Gastrocnemius medialis (tissue), 4 donors: ENCODE data around the gene FKBP10.

Experiments used
- CTCF ChIP-seq, 5 experiments: fragments of 450-650 bp in 3 of 5; fragments of 200-600 bp in 2 of 5; sonication (generic) in 2 of 5; IDR thresholded peaks in 4 of 5; conservative IDR thresholded peaks in 1 of 5; 1 replicate in 4 of 5; 2 replicates in 1 of 5; pipeline ENCODE4 v1.5.1; 2016 to 2019; ENCODE audit warnings: antibody characterized with exemption in 5 of 5, mild to moderate bottlenecking in 3 of 5, moderate library complexity in 3 of 5
- POLR2A ChIP-seq, 2 donors: fragments of 450-650 bp; IDR thresholded peaks; one replicate each; pipeline ENCODE4 v1.6.1; 2017; ENCODE audit warnings: antibody characterized with exemption in 2 of 2, mild to moderate bottlenecking in 2 of 2, moderate library complexity in 2 of 2

GRCh38 chr17:41796121-41796895, 16.5 kb upstream of the FKBP10 start:
- TF ChIP-seq CTCF (IDR thresholded peaks at IDR 0.05 in 4 of 5, conservative IDR thresholded peaks at IDR 0.05 in 1 of 5), result no peak
- no peak for TF ChIP-seq POLR2A (IDR thresholded peaks at IDR 0.05)
